ELF-1 (cell line): ENCODE measurements around the gene MGMT.

Experiments used
- DNase-seq: peaks from one replicate; pipeline ENCODE4 v3.0.0-alpha.2; 2016; ENCODE audit warnings: low read depth, low spot score

The MGMT gene

GRCh38 chr10:129683920-129684319, 216.9 kb downstream of the MGMT start:
- DNase-seq: no peak

DNA sequence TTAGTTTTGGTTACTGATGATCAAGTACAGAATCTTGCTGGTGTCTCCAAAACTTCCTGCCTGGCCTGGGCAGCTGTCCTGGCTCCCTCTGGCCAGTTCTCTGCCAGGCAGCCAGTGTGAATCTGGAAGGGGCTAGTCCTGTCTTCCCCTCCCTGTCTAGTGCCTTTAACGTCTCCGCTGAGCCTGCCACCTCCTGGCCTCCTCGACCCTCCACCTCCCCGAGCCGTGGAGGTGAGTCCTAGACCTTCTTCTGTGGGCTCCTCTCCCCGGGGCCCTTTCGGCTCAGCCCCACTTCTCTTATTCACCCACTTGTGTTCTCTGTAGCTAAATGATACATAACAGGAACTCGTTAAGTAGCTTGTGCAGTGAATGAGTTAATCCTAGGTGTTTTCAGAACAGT, 218.2 kb downstream of the MGMT start:
- DNase-seq: no peak

DNA sequence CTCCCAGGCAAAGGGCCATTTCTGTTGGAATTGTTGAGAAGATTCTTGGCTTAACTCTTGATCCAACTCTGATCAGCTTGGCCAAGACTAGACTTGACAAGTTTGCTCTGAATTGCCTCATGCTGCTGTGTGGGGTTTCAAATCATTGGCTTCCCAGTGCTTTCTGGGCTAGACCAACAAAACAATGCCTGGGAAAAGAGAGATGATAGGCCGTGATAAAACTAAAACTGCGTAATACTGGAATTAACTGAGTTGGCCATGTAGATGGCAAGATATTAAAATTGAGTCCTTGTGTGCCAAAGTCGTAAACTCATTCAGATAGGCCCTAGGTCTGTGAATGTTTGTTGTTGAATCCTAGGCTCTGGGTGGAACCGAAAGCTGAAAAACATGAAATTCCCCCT, 222.6 kb downstream of the MGMT start:
- no peak for DNase-seq

DNA sequence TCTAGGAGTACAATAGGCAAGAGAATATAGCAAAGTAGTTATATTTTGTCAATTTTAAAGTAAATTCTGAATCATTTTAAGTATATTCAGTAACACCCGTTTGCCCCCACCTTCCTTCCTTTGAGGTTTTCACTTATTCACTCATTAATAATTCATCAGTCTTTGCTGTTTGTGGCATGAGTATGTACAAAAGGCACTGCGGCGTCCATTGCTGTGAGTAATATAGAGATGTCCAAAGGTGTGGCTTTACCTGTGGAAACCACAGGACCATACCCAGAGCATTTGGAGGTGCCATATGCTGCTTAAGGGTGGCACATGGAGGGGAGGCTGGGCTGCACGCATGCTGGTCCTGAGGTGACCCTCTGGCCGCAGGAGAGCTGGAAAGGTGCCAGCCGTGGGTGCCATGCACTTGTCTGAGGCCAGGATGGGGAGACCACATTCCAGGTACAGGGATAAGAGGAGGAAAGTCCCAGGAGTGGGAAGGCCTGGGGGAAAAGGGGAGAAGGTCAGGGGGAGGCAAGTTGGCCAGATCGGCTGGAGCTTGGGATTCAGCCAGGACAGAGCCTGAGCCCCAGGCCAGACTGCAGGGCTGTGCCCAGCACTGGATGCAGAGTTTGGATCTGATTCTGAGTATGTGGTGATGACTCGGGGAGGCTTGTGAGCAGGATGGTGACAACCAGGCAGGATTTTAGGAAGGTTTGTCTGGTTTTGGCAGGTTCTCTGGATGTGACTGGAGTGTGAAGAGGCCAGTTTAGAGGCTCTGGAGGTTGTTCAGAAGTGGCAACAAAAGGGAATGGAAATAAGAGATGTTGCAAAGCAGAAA, 223.4 kb downstream of the MGMT start:
- DNase-seq: no peak

GRCh38 chr10:129692695-129693094, 225.7 kb downstream of the MGMT start:
- DNase-seq: no peak

DNA sequence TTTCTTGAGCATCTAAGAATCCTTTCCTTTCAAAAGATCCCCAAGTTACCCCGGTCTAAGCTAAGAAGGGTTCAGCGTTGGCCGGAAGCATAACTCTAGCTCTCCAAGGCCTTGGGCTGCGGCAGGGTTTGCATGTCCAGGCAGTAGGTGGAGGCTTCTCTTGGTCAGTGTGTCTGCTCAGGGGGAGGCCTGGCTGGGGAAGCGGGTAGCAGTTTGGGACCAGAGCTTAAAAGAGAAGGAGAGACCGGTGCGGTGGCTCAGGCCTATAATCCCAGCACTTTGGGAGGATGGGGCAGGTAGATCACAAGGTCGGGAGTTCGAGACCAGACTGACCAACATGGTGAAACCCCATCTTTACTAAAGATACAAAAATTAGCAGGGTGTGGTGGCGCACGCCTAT, 226.3 kb downstream of the MGMT start:
- no peak for DNase-seq

GRCh38 chr10:129694184-129694583, 227.1 kb downstream of the MGMT start:
- no peak for DNase-seq

- no peak for DNase-seq
Measured at GRCh38 chr10:129694691-129695243, 227.7 kb downstream of the MGMT start.

DNA sequence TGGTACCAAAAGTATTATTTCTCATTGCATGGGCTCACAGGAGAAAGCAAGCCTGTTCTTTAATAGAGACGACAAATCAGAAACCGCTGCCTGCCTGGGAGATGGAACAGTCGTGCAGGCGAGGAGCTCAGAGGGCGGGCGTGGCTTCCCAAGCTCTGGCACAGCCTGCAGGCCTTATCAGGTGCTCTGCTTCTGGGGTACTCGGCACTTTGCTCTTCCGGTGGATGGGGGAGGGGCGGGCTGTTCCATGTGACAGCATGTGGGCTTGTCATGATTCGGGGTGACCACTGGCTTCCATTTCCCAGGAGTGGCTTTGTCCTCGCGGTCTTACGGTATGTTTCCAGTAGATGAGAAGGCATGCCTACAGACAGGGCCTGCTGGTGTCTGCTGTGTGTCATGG, 228.6 kb downstream of the MGMT start:
- DNase-seq: no peak

DNA sequence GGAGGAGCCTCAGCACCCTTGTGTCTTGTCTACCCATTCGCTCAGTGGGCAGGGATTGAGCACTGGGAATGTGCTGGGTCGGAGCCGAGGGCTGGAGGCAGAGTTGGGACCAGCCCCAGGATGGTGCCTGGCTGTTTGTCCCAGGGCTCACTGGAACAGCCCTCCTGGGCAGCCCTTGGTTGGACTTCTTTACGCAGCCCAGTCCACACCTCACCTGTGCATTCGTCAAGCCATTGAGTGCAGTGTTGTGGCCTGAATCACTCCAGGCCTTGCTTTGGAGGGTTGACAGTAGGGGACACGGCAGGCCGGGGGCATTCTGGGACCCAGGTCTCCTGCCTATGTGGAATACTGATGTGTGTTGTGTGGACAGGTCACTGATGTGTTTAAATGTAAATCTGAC, 229.6 kb downstream of the MGMT start:
- no peak for DNase-seq

GRCh38 chr10:129697463-129698247, 230.6 kb downstream of the MGMT start:
- DNase-seq: no peak

DNA sequence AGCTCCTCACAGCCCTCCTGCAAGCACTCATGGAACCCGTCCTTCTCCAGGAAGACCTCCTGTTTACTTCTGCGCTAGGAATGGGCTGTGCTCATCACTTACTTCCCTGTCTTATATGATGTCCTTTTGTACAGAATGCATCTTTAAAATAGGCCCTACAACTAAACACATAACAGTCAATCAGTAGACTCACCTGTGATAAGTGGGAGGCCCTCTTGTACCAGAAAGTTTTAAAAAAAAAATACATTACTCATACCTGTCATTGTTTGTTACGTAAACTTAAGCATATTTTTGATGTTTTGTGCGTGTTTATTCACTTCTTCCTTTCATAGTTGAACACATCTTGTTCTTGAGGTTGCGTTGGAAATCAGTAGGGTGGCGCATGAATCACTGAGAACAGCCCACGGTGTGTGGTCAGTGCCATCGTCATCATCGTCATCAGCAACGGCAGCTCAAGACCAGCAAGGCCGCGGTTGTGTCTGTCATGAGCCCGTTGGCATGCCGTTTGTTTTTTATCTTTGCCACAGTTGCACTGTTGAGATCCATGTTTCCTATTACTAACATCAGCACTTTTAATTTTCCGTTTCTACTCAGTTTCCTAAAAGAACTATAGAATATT, 232.8 kb downstream of the MGMT start:
- no peak for DNase-seq

DNA sequence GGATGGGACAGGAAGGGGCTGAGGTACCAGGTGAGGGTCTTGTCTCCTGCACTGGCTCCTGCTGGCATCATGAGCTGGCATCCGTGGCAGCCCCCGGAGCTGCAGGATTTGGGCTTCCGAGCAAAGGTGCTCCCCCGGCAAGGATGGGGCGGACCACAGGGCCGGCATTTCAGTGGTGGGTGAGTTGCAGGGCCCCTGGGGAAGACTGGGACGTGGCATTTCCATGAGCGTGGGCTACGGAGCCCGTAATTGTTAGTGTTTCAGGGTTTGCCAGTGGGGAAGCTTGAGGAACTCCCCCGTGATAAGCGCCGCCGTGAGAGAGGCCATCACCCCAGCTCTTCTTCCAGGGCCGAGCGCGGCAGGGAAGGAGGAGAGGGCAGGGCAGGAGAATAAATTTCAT, 235.6 kb downstream of the MGMT start:
- no peak for DNase-seq

- DNase-seq: no peak
Measured at GRCh38 chr10:129703287-129704137, 236.5 kb downstream of the MGMT start.

DNA sequence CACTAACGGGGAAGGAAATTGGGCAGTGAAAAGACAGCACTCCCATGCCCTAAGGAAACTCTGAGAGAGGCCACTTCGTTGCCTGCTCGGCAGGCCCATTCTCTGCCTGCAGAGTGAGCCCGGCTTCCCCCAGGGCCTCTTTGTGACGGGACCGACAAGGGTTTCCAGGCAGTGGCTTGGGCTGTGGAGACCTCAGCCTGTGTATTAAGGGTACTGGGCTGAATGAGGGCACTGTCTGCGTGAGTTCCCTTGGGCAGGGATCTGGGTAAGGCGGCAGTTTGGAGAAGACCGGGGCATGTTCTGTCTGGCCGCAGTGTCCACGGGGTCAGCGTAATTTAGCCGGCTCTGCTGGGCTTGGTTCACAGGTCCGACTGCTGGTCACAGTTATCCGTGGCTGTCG, 237.2 kb downstream of the MGMT start:
- peak; percentile 59 for DNase-seq

- no peak for DNase-seq
Measured at GRCh38 chr10:129704786-129705525, 237.9 kb downstream of the MGMT start.

DNA sequence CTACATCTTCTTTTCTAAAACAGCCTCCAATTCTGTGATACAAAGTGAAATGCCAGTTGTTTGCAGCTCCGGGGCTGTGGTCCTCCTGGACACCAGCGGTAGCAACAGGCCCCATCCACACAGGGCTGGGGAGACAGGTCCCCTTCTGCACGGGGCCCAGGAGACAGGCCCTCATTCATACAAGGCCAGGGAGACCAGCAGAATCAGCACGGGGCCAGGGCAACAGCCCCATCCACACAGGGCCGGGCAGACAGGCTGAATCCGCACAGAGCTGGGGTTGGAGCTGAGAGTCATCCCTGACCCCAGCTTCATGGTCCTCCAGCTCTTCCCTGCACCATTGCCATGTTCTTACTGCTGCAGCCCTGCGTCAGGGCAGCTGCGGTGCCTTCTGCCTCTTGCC, 238.6 kb downstream of the MGMT start:
- no peak for DNase-seq

GRCh38 chr10:129706081-129706480, 239.0 kb downstream of the MGMT start:
- DNase-seq: no peak

DNA sequence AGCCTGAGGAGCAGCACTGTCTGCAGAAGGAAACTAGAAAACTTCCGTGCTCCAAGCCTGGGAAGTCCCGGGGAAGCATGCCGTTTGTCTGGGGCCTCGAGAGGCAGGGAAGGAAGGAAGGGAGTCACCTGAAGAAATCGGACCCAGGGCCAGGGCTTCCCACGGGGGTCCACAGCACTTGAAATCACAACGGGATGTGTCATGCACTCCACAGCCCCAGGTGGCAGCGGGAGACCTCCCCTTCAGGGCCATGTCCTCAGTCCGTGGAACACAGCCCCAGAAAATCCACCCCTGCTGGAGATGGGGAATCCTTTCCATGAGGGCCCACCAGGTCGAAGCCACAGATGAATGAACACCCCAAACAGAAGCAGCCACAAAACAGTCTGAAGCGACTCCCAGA, 239.5 kb downstream of the MGMT start:
- no peak for DNase-seq
